ENCODE measurements around the gene HNRNPUL1.

DNA sequence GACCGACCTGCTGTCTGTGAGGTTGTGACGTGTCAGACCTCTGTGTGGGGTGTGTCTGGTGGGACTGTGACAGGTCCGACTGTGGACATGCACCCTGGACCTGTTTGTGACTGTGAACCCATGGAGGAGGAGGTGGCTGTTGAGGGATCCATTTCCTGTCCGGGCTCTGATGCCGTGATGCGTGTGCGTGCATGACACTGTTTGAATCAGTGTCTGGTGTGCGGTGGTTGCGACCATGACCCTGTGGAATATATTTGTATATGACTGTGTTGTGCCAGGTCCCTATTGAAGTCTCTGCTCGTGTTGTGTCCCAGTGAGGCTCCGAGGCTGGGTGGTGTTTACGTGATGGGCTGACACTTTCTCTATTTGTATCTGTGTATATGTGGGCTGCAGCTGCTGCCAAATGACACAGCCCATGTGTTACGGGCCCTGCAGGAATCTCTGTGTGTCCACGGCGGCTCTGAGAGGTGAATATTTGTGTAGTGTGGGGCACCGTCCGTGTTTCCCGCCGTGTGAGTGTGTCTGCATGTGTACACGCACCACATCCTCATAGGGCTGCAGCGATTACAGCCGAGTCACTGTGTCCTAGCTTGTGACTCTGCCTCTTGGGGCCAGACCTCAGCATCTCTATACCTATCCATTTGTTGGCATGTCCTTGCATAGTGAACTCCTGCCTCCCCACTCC lies 64.1 kb downstream of the HNRNPUL1 start:
- TF ChIP-seq, protein P1, sequence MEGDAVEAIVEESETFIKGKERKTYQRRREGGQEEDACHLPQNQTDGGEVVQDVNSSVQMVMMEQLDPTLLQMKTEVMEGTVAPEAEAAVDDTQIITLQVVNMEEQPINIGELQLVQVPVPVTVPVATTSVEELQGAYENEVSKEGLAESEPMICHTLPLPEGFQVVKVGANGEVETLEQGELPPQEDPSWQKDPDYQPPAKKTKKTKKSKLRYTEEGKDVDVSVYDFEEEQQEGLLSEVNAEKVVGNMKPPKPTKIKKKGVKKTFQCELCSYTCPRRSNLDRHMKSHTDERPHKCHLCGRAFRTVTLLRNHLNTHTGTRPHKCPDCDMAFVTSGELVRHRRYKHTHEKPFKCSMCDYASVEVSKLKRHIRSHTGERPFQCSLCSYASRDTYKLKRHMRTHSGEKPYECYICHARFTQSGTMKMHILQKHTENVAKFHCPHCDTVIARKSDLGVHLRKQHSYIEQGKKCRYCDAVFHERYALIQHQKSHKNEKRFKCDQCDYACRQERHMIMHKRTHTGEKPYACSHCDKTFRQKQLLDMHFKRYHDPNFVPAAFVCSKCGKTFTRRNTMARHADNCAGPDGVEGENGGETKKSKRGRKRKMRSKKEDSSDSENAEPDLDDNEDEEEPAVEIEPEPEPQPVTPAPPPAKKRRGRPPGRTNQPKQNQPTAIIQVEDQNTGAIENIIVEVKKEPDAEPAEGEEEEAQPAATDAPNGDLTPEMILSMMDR (conservative IDR thresholded peaks at IDR 0.05 in 1 of 2, IDR thresholded peaks at IDR 0.05 in 1 of 2; ENCODE audit: low read depth in 1 of 2, low read length in 2 of 2): no peak
- no peak for TF ChIP-seq EZH2 (IDR thresholded peaks at IDR 0.05; ENCODE audit: low read length, missing control alignments)

Measured in fibroblast of lung (primary cell).